ENCODE results near the gene CUX1. TPM values are rescaled to one million over a fixed set of nuclear protein-coding genes. Genes with fewer than 3 reads are reported as not detected.

CUX1 gene
- total RNA-seq, 1 experiment from 2014 or later: 47.6 TPM

DNA sequence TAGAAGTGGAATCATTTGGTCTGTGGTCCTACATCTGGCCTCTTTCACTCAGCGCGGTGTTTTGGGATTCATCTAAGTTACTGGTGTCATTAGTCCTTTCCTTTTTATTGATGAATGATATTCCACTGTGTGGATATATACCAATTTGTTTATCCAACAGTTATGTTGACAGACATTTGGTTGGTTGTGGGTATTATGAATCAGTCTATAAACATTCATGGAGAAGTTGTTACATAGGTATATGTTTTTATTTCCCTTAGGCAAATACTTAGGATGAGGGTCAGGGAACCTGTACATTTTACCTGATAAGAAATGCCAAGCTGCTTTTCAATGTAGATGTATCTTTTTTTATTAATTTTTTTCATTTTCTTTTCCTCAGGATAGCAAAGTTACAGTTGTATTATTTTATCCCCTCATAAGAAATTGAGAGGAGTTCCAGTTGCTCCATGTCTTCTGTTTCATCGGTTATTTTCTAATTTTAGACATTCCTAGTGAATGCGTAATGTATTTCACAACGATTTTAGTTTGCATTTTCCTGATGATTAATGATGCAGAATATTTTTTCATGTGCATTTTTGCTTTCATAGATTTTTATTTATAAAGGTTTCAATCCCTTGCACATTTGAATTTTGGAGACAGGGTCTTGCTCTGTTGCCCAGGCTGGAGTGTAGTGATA, 265.4 kb downstream of the CUX1 start:
- Mint-ChIP-seq H3K9me3 (ENCODE audit: unreplicated experiment) (peaks cover 8% of the 10 kb centered on the region), H3K27me3 (ENCODE audit: insufficient read depth, unreplicated experiment) (no peaks in the 10 kb centered on the region), H3K4me1 (ENCODE audit: insufficient read depth, unreplicated experiment) (no peaks in the 10 kb centered on the region), H3K27ac (ENCODE audit: low read depth, unreplicated experiment) (no peak overlapping the region), H3K4me3 (ENCODE audit: unreplicated experiment) (no peak overlapping the region), H3K36me3 (ENCODE audit: insufficient read depth, unreplicated experiment) (peaks cover 13% of the 10 kb centered on the region)
- BruUV-seq (replicated peaks): no TSS peak
- intact Hi-C loops (cut with micrococcal nuclease): no loop called here
- CTCF ChIA-PET: no interaction called here
- POLR2A ChIA-PET: interaction anchor here (0.6 kb wide), 1 partner anchor 210 kb away, joined by 3 read pairs; no protein-coding TSS in a partner anchor
- peak; percentile 47 for DNase-seq (ENCODE audit: unreplicated experiment)
- TF ChIP-seq, protein P1, sequence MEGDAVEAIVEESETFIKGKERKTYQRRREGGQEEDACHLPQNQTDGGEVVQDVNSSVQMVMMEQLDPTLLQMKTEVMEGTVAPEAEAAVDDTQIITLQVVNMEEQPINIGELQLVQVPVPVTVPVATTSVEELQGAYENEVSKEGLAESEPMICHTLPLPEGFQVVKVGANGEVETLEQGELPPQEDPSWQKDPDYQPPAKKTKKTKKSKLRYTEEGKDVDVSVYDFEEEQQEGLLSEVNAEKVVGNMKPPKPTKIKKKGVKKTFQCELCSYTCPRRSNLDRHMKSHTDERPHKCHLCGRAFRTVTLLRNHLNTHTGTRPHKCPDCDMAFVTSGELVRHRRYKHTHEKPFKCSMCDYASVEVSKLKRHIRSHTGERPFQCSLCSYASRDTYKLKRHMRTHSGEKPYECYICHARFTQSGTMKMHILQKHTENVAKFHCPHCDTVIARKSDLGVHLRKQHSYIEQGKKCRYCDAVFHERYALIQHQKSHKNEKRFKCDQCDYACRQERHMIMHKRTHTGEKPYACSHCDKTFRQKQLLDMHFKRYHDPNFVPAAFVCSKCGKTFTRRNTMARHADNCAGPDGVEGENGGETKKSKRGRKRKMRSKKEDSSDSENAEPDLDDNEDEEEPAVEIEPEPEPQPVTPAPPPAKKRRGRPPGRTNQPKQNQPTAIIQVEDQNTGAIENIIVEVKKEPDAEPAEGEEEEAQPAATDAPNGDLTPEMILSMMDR (IDR thresholded peaks at IDR 0.05; ENCODE audit: unreplicated experiment): no peak

DNA sequence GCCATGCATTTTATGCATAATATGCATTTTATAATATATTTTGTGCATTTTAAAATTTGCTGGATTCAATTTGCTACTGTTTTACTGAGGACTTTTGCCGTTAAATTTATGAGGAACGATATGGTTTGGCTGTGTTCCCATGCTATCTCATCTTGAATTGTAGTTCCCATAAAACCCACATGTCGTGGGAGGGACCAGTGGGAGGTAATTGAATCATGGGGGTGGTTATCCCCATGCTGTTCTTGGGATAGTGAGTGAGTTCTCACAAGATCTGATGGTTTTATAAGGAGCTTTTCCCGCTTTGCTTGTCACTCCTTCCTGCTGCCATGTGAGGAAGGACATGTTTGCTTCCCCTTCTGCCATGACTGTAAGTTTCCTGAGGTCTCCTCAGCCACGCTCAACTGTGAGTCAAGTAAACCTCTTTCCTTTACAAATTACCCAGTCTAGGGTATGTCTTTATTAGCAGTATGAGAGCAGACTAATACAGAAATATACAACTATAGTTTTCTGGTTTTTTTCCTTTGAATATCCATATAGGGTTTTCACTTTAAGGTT, 267.9 kb downstream of the CUX1 start:
- intact Hi-C loops (cut with micrococcal nuclease): no loop called here
- Mint-ChIP-seq H3K9me3 (ENCODE audit: unreplicated experiment) (peaks cover 22% of the 10 kb centered on the region), H3K4me3 (ENCODE audit: unreplicated experiment) (no peak overlapping the region), H3K27me3 (ENCODE audit: insufficient read depth, unreplicated experiment) (no peaks in the 10 kb centered on the region), H3K27ac (ENCODE audit: low read depth, unreplicated experiment) (no peak overlapping the region), H3K36me3 (ENCODE audit: insufficient read depth, unreplicated experiment) (peaks cover 20% of the 10 kb centered on the region), H3K4me1 (ENCODE audit: insufficient read depth, unreplicated experiment) (no peaks in the 10 kb centered on the region)
- TF ChIP-seq, protein P1 (IDR thresholded peaks at IDR 0.05; ENCODE audit: unreplicated experiment): no peak
- no TSS peak for BruUV-seq (replicated peaks)
- CTCF ChIA-PET: no interaction called here
- POLR2A ChIA-PET: interaction anchor here (1.0 kb wide), 1 partner anchor 21 kb away, joined by 3 read pairs; no protein-coding TSS in a partner anchor
- DNase-seq (ENCODE audit: unreplicated experiment): no peak

DNA sequence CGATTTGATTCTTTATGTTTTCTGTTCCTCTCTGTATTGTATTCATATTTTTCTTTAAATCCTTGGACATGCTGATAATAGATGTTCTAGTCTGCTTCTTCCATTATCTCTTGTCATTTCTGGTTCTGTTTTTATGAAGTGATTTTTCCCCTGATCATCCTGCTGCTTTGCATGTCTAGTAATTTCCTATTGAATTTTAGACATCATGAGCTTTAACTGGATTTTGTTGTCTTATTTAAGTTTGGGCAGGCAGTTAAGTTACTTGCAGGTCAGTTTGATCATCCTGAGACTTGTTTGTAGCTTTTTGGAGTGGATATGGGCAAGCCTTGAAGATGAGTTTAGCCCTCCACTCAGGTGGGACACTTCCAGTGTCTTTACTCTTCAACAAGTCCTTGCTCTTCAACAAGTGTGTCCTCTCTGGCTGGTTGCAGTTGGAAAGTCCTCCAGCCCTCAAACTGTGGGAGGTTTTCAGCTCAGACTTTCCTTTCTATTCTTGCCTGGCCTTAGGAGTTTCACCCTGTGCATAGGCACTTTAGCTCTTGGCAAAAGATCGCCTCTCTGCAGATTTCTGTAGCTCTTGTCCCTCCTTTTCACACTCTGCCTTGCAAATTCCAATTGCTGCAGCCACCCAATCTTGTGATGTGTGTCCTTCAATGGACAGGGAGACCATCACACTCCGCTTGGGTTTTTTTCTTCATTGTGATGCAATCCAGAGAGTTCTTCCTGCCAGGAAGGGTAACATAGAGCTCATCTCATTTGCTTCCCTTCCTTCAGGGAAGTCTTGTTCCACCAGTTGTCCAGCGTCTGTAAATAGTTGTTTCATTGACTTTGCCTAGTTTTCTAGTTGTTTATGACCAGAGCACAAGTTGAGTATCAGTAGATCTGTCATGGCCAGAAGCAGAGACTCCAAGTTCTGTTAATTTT, 272.0 kb downstream of the CUX1 start:
- no peak overlapping the region for H3K4me3 Mint-ChIP-seq (ENCODE audit: unreplicated experiment)
- no peak for DNase-seq (ENCODE audit: unreplicated experiment)
- no peaks in the 10 kb centered on the region for H3K4me1 Mint-ChIP-seq (ENCODE audit: insufficient read depth, unreplicated experiment)
- intact Hi-C loops (cut with micrococcal nuclease): no loop called here
- H3K36me3 Mint-ChIP-seq (ENCODE audit: insufficient read depth, unreplicated experiment): peaks cover 13% of the 10 kb centered on the region
- ChIA-PET CTCF (interaction anchor here (0.6 kb wide), 1 partner anchor 490 kb away, joined by 3 read pairs; no protein-coding TSS in a partner anchor), POLR2A (no interaction called here)
- TF ChIP-seq, protein P1 (IDR thresholded peaks at IDR 0.05; ENCODE audit: unreplicated experiment): no peak
- H3K27me3 Mint-ChIP-seq (ENCODE audit: insufficient read depth, unreplicated experiment): no peaks in the 10 kb centered on the region
- BruUV-seq (replicated peaks): no TSS peak
- no peak overlapping the region for H3K27ac Mint-ChIP-seq (ENCODE audit: low read depth, unreplicated experiment)
- peaks cover 14% of the 10 kb centered on the region for H3K9me3 Mint-ChIP-seq (ENCODE audit: unreplicated experiment)
